Raji (cell line): Measurements from ENCODE around the gene AUNIP.

ENCODE experiments used
- POLR2A ChIP-seq: IDR thresholded peaks from 2 replicates; pipeline ENCODE4 v1.6.1; 2011; ENCODE audit warnings: low read depth, low read length, control low read depth; ENCODE audit not compliant: insufficient read depth

AUNIP gene

DNA sequence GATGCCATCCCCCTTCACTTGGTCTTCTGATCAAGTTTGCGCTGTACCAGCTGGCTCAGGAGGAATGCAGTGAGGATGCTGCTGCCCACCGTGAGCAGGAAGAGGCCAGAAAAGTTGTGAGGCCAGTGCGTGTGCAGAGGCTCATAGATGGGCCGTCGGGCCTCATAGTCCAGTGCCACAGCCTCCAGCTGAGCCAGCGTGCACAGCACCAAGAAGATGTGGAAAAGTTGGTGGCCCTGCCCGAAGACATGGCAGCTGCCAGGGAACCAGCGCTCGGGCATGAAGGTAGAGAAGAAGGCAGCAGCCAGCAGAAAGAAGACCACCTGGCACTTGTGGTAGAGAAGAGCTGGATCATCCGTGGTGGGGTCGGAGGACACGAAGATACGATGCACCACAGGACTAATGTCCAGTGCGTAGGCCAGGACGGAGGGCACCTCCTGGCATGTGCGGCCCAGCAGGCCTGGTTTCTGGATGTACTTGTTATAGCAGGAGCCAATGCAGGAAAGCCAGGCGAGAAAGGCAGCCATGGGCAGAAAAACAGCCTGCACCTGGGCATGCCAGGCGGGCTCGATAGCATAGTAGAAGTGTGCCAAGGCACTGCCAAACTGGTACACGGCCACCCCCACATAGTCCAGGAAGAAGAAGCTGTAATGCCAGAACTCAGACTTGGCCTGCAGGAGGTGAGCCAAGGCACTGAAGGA is 3.7 kb upstream of the AUNIP start:
- no peak for TF ChIP-seq POLR2A

DNA sequence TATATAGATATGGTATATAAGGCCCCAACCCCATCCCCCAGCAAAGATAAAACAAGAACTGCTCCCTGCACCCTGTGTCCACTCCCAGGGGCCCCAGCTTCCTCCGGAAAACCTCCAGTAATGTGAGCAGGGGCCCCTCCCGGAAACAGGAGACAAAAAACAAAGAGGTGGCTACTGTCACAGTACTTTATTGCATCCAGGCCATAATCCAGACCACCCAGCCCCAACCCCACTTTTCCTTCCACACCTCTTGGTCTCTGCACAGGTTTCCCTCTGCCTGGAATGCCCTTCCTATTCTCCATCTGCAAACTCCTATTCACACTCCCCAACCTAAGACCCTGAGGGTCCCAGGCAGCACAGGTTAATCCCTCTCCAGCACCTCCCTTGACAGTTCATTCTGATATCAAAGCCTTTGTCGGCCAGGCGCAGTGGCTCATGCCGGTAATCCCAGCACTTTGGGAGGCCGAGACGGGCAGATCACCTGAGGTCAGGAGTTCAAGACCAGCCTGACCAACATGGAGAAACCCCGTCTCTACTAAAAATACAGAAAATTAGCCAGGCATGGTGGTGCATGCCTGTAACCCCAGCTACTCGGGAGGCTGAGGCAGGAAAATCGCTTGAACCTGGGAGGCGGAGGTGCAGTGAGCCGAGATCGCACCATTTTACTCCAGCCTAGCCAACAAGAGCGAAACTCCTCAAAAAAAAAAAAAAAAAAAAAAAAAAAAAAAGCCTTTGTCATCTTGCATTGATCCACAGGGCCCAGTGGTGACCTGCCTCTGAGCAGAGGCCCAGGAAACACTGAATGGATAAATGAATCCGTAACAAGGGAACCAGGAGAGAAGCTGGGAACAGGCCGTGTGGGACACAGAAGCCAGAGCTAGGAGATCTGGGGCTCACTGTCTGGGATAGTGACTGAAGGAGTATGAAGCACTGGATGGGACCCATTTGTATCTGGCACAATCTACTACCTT is 2.3 kb upstream of the AUNIP start:
- no peak for TF ChIP-seq POLR2A

DNA sequence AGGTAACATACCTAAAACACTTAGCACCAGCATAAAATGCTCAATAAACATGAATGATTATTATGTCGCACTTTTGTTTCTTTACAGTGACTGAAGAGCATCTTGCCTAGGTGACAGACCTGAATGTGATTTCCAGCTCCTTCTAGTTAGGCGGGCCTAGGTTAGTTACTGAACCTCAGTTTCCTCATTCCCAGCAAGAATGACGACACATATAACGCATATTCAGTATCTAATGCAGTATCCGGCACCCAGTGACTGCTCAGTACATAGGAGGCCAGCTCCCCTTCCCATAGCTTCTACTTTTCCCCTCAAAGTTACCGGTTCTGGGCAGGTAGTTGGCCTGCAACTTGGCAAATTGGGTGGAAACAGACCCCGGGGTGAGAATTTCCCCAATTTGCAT is 763 bp downstream of the AUNIP start:
- TF ChIP-seq POLR2A, result no peak

DNA sequence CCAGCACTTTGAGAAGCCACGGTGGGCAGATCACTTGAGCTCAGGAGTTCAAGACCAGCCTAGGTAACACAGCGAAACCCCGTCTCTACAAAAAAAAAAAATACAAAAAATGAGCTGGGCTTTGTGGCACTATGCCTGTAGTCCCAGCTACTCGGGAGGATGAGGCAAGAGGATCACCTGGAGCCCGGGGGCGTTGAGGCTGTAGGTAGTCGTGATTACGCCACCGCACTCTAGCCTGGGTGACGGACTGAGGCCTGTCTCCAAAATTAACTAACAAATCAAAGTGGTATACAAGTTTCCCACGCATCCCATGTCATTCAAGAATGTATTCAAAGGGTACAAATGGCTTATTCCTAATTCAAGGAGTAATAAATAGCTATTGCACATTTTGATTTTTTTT is 2.4 kb downstream of the AUNIP start:
- no peak for TF ChIP-seq POLR2A

DNA sequence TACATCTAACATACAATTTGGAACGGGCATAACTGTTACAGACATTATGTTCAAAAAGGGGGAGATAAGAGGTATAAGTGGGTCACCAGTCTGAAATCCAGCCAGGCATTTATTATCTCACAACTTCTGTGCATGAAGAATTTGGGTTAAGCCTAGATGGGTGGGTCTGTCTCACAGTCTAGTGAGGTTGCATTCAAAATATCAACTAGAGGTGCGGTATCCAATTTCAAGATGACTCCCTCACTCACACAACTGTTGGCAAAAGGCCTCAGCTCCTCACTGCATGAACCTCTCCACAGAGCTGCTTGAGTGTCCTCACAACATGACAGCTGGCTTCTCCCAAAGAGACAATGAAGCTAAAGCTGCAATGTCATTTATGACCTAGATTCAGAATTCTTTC is 4.7 kb downstream of the AUNIP start:
- TF ChIP-seq POLR2A, result no peak

DNA sequence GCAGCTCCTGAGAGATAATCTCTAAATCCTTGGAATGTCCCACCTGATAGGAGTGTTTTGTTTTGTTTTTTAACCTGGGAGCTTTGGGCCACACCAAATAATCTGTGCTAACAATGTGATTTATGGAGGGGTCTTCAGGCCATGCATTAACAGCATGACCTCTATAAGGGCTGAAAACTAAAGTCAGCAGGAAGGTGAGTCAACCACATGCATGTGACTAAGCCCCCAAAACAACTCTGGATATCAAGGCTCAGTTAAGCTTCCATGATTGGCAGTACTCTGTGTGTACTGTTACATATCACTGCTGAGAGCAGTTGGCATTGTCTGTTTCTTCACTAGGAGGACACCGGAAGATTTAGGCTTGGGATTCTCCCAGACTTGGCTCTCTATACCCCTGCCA is 10.7 kb downstream of the AUNIP start:
- TF ChIP-seq POLR2A, result no peak

DNA sequence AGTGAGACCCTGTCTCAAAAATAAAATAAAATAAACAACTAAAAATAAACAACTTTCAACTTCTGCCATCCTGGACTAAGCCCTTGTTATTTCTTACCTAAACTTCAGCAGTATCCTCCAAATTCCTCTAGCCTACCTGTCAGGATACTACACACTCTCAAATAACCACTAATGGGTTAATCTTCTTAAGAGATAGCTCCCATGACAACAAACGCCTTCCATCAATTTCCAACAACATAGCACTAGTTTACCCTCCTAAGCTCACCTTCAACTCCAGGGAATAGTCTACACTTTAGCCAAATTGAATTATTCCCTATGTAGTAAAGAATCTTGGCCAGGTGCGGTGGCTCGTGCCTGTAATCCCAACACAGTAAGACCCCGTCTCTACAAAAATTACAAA is 11.3 kb downstream of the AUNIP start:
- no peak for TF ChIP-seq POLR2A

DNA sequence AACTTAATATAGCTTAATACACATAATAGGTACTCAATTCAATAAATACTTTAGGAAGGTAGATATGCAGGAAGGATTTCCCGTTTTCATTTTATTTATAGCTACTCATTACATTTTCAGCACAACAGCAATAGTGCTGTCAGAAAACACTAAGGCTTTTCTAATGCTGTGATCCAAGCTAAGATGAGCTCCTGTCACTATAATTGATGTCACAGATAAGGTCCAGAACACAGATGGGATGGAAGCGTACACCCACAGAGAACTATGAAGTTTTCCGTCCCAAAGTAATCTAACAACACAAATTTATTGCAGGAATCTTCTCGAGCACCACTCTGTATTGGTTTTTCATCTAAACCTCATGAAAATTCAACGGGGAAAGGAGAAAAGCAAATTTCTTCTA is 13.6 kb downstream of the AUNIP start:
- TF ChIP-seq POLR2A, result no peak

DNA sequence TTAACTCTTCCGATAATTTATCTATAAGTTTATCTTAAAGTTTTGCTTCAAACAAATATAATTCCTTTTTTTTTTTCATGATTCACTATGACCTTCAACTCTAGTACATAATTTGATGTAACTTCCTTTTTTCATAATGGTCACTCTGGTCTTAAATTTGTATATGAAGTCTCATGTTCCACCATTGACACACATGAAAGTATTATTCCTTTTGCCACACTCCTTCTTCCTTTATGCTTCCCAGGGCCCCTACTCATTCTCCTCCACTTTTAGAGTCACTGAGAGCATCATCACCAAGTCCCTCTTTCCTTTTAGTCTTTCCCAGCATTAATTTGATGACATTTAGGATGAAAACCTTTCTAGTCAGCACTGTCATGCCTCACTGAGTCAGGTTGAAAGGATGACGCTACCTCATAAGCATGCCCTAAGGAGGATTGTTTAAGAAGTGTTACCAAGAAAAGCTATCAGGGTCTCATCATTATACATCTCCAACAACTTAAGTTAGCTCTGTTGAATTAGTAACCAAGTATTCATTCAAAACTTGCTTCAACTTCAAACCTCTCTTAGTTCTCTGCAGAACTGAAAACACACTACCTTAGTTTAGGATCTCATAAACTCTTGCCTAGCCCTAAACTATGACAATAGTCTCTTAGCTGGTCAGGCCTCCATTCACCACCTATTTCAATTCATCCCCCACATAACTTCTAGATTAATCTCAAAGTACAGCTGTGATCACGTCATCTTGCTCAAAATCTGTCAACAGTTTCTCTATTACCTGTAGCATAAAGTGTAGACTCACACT is 14.5 kb downstream of the AUNIP start:
- TF ChIP-seq POLR2A, result no peak

DNA sequence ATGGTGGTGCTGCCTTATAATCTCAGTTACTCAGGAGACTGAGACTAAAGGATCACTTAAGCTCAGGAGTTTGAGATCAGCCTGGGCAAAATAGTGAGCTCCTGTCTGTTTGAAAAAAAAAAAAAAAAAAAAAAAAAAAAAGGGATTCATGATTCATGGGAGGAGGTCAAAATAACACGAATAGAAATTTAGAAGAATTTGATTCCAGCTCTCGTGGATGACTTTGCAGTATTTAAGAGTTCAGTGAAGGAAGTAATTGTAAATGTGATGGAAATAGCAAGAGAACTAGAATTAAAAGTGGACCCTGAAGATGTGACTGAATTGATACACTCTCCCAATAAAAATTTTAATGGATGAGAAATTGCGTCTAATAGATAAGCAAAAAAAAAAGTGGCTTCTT is 15.8 kb downstream of the AUNIP start:
- no peak for TF ChIP-seq POLR2A

DNA sequence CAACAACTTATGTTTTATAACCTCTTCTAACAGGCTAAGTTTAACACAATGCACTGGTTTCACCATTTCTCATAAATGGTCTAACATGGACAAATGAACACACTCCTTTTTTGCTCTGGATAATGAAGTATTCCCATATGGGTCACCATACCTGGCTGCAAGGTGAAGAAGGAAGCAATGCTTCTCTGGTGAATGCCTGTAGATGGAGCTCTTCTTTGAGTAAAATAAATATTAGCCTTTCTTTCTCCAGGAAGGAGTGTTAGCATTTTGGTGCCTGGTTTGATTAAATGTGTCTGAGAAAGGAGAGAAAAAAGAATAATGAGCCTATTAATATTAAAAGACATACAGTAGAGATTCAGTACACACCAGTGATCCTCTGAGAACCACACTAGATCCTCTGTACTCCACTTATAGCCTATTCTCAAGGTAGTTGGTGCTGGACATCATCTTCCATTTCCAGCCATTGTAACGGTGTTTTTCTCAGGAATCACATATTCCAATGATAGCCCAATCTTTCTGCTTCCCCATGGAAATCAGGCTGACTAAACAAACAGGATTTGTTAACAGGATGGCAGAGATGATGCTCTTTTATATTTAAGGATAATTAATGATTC is 21.9 kb downstream of the AUNIP start:
- TF ChIP-seq POLR2A, result no peak

DNA sequence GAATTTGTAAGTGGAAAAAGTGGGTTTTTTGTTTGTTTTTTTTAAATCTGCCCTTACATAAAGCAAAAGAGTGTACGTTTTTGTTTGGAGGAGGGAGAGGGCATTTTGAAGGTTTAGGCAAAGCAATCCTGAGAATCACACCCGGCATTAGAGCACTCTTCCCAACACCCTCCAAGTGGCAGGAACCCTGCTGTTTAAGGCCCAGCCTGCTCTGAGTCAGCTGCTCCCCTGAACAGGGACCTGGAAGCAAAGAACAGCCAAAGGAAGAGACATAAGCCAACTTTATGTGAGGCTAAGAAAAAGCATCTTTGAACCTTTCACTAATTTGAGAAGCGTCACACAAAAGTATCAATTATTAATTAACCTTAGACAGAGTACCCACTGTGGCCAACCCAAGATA is 22.6 kb downstream of the AUNIP start:
- no peak for TF ChIP-seq POLR2A

DNA sequence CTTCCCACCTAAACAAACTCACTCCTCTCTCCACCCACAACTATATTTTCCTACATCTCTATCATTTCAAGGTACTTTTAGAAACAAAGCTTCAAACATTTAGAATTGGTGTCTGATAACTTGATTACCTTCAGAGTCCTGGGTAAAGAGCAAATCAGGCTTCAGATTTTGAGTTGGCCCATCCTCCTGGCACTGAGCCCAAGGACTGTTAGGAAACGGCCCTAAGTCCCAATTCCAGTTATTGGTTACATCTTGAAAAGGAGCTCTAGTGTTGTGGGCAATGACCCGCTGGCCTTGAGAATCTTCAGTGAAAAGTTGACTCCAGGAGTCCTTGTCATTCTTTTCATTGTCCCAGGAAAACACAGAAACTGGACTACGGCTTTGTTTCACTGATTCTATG is 24.4 kb downstream of the AUNIP start:
- no peak for TF ChIP-seq POLR2A

DNA sequence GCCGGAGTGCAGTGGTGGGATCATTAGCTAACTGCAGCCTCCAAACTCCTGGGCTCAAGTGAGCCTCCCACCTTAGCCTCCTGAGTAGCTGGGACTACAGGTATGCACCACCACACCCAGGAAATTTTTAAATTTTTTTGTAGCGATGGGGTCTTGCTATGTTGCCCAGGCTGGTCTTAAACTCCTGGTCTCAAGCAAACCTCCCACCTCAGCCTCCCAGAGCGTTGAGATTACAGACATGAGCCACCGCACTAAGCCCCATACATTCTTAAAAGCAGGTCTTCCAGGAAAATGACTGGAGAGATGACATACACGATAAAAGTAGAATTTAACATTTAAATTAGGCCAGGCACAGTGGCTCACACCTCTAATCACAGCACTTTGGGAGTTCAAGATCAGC is 26.1 kb downstream of the AUNIP start:
- TF ChIP-seq POLR2A, result no peak
